ENCODE data around the gene NHLRC4.

The NHLRC4 gene

DNA sequence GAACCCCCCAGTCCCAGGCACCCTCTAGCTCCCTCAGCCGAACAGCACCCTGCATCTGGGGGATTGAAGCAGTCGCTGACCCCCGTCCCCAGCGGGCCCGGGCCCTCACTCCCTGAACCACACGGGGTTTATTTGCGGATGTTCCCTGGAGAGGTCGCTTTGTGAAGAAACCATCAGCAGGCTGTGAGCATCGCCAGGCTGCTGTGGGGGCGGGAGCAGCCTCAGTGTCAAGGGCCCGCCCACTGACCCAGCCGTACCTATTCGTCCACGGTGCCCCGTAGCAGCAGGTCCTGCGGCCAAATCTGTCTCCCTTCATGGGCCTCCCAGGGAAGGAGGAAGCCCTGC is 16.6 kb downstream of the NHLRC4 start:
- ATAC-seq: no peak
- TF ChIP-seq OSR1 (CRISPR knock-in tag; IDR thresholded peaks at IDR 0.05) (no peak), TCF4 (CRISPR knock-in tag; IDR thresholded peaks at IDR 0.05; ENCODE audit: borderline replicate concordance) (no peak), SNAI2 (CRISPR knock-in tag; IDR thresholded peaks at IDR 0.05) (no peak), ZFP3 (CRISPR knock-in tag; IDR thresholded peaks at IDR 0.05) (no peak), GLIS3 (CRISPR knock-in tag; IDR thresholded peaks at IDR 0.05) (no peak), RARB (CRISPR knock-in tag; IDR thresholded peaks at IDR 0.05) (no peak), CSDC2 (CRISPR knock-in tag; IDR thresholded peaks at IDR 0.05) (no peak), ZFP30 (CRISPR knock-in tag; IDR thresholded peaks at IDR 0.05) (no peak), ZNF8 (CRISPR knock-in tag; IDR thresholded peaks at IDR 0.05) (no peak), TOX (CRISPR knock-in tag; IDR thresholded peaks at IDR 0.05; ENCODE audit: borderline replicate concordance) (no peak), ESRRG (CRISPR knock-in tag; IDR thresholded peaks at IDR 0.05) (no peak), ARNTL (CRISPR knock-in tag; IDR thresholded peaks at IDR 0.05; ENCODE audit: borderline replicate concordance, low read depth) (no peak), ZC3H10 (CRISPR knock-in tag; IDR thresholded peaks at IDR 0.05) (no peak), ZNF70 (CRISPR knock-in tag; IDR thresholded peaks at IDR 0.05) (no peak)
- TF ChIP-seq, protein P1, sequence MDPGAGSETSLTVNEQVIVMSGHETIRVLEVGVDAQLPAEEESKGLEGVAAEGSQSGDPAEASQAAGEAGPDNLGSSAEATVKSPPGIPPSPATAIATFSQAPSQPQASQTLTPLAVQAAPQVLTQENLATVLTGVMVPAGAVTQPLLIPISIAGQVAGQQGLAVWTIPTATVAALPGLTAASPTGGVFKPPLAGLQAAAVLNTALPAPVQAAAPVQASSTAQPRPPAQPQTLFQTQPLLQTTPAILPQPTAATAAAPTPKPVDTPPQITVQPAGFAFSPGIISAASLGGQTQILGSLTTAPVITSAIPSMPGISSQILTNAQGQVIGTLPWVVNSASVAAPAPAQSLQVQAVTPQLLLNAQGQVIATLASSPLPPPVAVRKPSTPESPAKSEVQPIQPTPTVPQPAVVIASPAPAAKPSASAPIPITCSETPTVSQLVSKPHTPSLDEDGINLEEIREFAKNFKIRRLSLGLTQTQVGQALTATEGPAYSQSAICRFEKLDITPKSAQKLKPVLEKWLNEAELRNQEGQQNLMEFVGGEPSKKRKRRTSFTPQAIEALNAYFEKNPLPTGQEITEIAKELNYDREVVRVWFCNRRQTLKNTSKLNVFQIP (CRISPR knock-in tag; IDR thresholded peaks at IDR 0.05; ENCODE audit: borderline replicate concordance, low read depth): no peak
- TF ChIP-seq, protein P2, sequence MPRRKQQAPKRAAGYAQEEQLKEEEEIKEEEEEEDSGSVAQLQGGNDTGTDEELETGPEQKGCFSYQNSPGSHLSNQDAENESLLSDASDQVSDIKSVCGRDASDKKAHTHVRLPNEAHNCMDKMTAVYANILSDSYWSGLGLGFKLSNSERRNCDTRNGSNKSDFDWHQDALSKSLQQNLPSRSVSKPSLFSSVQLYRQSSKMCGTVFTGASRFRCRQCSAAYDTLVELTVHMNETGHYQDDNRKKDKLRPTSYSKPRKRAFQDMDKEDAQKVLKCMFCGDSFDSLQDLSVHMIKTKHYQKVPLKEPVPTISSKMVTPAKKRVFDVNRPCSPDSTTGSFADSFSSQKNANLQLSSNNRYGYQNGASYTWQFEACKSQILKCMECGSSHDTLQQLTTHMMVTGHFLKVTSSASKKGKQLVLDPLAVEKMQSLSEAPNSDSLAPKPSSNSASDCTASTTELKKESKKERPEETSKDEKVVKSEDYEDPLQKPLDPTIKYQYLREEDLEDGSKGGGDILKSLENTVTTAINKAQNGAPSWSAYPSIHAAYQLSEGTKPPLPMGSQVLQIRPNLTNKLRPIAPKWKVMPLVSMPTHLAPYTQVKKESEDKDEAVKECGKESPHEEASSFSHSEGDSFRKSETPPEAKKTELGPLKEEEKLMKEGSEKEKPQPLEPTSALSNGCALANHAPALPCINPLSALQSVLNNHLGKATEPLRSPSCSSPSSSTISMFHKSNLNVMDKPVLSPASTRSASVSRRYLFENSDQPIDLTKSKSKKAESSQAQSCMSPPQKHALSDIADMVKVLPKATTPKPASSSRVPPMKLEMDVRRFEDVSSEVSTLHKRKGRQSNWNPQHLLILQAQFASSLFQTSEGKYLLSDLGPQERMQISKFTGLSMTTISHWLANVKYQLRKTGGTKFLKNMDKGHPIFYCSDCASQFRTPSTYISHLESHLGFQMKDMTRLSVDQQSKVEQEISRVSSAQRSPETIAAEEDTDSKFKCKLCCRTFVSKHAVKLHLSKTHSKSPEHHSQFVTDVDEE (CRISPR knock-in tag; IDR thresholded peaks at IDR 0.05): no peak
- TF ChIP-seq, protein P3, sequence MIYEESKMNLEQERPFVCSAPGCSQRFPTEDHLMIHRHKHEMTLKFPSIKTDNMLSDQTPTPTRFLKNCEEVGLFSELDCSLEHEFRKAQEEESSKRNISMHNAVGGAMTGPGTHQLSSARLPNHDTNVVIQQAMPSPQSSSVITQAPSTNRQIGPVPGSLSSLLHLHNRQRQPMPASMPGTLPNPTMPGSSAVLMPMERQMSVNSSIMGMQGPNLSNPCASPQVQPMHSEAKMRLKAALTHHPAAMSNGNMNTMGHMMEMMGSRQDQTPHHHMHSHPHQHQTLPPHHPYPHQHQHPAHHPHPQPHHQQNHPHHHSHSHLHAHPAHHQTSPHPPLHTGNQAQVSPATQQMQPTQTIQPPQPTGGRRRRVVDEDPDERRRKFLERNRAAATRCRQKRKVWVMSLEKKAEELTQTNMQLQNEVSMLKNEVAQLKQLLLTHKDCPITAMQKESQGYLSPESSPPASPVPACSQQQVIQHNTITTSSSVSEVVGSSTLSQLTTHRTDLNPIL (CRISPR knock-in tag; IDR thresholded peaks at IDR 0.05; ENCODE audit: low read depth): no peak
- TF ChIP-seq, protein P4, sequence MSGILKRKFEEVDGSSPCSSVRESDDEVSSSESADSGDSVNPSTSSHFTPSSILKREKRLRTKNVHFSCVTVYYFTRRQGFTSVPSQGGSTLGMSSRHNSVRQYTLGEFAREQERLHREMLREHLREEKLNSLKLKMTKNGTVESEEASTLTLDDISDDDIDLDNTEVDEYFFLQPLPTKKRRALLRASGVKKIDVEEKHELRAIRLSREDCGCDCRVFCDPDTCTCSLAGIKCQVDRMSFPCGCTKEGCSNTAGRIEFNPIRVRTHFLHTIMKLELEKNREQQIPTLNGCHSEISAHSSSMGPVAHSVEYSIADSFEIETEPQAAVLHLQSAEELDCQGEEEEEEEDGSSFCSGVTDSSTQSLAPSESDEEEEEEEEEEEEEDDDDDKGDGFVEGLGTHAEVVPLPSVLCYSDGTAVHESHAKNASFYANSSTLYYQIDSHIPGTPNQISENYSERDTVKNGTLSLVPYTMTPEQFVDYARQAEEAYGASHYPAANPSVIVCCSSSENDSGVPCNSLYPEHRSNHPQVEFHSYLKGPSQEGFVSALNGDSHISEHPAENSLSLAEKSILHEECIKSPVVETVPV (CRISPR knock-in tag; IDR thresholded peaks at IDR 0.05): no peak

DNA sequence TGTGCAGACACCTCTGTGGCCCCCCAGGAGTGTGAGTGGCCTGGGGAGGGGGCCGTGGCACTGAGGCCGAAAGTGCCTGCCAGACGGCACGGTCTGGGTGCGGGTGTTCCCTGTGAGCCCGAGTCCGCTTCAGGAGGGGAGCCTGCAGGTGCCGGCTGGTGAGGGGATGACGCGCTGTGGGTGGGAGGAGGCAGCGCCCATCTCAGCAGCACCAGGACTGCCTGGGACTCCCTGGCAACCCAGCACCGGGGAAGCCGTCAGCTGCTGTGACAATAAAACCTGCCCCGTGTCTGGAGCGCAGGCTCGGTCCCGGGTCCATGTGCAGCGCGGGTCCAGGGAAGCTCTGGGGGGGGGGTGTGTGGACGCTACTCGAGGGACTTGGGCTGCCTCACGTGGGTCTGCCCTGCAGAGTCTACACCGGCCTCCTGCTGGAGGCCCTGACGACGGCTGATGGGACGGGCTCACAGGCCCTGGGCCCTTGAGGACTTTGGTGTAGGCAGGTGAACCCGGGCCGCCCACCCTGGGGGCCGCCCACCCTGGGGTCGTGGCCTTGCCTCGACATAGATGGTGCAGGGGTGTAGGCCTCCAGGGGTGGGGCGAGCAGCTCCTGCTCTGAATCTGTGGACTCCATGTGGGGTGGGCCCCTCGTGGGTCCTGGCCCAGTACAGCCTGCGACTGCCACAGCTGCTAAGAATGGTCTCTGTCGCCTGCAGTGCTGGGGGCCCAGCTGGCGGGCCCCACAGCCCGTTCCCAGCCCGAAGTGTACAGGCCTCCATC is 17.2 kb downstream of the NHLRC4 start:
- no peak for ATAC-seq
- TF ChIP-seq ESRRG (CRISPR knock-in tag; IDR thresholded peaks at IDR 0.05) (no peak), SNAI2 (CRISPR knock-in tag; IDR thresholded peaks at IDR 0.05) (no peak), RARB (CRISPR knock-in tag; IDR thresholded peaks at IDR 0.05) (no peak), ISL1 (CRISPR knock-in tag; IDR thresholded peaks at IDR 0.05) (no peak), ZC3H10 (CRISPR knock-in tag; IDR thresholded peaks at IDR 0.05) (no peak), ZFP30 (CRISPR knock-in tag; IDR thresholded peaks at IDR 0.05) (no peak)
- TF ChIP-seq, protein P3 (CRISPR knock-in tag; IDR thresholded peaks at IDR 0.05; ENCODE audit: low read depth): no peak
- TF ChIP-seq, protein P1 (CRISPR knock-in tag; IDR thresholded peaks at IDR 0.05; ENCODE audit: borderline replicate concordance, low read depth): no peak
- TF ChIP-seq, protein P4 (CRISPR knock-in tag; IDR thresholded peaks at IDR 0.05): no peak

Measured in SK-N-SH treated with all-trans-retinoic acid at 6 μM for 48 hours (cell line).